Spleen (tissue), 7 donors: ENCODE results near the gene MYO1F.

ENCODE experiments used
- POLR2A ChIP-seq, 3 donors: fragments of 450-650 bp; IDR thresholded peaks; one replicate each; pipeline ENCODE4 v1.5.1; 2017; ENCODE audit warnings: antibody characterized with exemption in 3 of 3, mild to moderate bottlenecking in 1 of 3
- POLR2AphosphoS5 ChIP-seq, 3 donors: sonication (generic); formaldehyde crosslinking; IDR thresholded peaks; one replicate each; pipeline ENCODE4 v1.5.1; 2017; ENCODE audit warnings: antibody characterized with exemption in 3 of 3
- TF ChIP-seq, protein P1 (sequence below), 11 experiments: fragments of 200-600 bp in 7 of 11; fragments of 450-650 bp in 4 of 11; sonication (generic) in 4 of 11; IDR thresholded peaks in 8 of 11; conservative IDR thresholded peaks in 3 of 11; 1 replicate in 7 of 11; 2 replicates in 4 of 11; pipeline versions ENCODE4 v1.4.0 to v1.8.0; 2016 to 2021; ENCODE audit warnings: antibody characterized with exemption in 11 of 11, inconsistent platforms in 4 of 11, mild to moderate bottlenecking in 1 of 11
- donor health status: DM: no; HTN: no; CAD: no; lungs with moderate emphysema.
- donor health status: DM: no; HTN: no; CAD: no.
- donor health status: DM: no; HTN: no; CAD: no.

DNA sequence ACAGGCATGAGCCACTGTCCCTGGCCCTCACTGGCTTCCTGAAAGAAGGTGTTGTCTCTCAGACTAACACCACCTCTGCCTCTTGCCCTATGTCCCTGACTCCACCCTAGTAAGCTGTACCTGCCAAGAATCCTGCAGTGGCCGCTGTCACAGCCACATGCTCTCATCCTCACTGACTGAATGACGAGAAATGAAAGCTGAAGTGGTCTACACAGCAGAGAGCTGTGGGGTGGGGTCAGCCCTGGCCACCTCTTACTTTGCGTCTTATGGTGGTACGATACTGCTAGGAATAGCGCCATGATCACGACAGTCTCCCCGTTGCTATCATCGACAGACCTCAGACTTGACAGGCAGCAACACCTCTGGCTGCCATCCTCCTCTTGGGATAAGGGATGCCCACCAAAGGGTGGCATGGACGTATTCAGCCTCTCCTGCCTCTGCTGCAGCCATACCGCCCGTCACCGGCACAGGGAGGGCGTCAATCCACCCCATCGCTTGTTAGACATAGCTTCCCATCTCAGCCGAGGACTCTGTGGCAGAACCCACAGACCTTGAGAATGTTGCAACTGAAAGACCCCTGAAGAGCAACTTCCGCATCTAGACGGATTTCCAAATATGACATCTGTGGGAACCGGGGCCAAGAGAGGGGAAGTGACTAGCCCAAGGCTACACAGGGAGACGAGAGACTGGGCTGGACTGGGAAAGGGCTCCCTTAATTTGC lies 809 bp downstream of the MYO1F start:
- no peak for TF ChIP-seq POLR2A (IDR thresholded peaks at IDR 0.05)
- TF ChIP-seq, protein P1, sequence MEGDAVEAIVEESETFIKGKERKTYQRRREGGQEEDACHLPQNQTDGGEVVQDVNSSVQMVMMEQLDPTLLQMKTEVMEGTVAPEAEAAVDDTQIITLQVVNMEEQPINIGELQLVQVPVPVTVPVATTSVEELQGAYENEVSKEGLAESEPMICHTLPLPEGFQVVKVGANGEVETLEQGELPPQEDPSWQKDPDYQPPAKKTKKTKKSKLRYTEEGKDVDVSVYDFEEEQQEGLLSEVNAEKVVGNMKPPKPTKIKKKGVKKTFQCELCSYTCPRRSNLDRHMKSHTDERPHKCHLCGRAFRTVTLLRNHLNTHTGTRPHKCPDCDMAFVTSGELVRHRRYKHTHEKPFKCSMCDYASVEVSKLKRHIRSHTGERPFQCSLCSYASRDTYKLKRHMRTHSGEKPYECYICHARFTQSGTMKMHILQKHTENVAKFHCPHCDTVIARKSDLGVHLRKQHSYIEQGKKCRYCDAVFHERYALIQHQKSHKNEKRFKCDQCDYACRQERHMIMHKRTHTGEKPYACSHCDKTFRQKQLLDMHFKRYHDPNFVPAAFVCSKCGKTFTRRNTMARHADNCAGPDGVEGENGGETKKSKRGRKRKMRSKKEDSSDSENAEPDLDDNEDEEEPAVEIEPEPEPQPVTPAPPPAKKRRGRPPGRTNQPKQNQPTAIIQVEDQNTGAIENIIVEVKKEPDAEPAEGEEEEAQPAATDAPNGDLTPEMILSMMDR (IDR thresholded peaks at IDR 0.05 in 8 of 11, conservative IDR thresholded peaks at IDR 0.05 in 3 of 11) = peak in 1 of 11 experiments; percentile 10
- peak; percentile 51 to 64 (median 61) for TF ChIP-seq POLR2AphosphoS5 (IDR thresholded peaks at IDR 0.05)
